ENCODE results near the gene ARGLU1. TPM values are rescaled to one million over a fixed set of nuclear protein-coding genes. Genes with fewer than 3 reads are reported as not detected.

Gene ARGLU1
- total and polyA plus RNA-seq, 2 experiments from 2014 or later, result 108 to 166 TPM

GRCh38 chr13:106575896-106576295, 8.0 kb upstream of the ARGLU1 start (continued):
- TF ChIP-seq, protein P1, sequence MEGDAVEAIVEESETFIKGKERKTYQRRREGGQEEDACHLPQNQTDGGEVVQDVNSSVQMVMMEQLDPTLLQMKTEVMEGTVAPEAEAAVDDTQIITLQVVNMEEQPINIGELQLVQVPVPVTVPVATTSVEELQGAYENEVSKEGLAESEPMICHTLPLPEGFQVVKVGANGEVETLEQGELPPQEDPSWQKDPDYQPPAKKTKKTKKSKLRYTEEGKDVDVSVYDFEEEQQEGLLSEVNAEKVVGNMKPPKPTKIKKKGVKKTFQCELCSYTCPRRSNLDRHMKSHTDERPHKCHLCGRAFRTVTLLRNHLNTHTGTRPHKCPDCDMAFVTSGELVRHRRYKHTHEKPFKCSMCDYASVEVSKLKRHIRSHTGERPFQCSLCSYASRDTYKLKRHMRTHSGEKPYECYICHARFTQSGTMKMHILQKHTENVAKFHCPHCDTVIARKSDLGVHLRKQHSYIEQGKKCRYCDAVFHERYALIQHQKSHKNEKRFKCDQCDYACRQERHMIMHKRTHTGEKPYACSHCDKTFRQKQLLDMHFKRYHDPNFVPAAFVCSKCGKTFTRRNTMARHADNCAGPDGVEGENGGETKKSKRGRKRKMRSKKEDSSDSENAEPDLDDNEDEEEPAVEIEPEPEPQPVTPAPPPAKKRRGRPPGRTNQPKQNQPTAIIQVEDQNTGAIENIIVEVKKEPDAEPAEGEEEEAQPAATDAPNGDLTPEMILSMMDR (conservative IDR thresholded peaks at IDR 0.05; ENCODE audit: low read depth in 2 of 2), result no peak
- TF ChIP-seq, protein P2, sequence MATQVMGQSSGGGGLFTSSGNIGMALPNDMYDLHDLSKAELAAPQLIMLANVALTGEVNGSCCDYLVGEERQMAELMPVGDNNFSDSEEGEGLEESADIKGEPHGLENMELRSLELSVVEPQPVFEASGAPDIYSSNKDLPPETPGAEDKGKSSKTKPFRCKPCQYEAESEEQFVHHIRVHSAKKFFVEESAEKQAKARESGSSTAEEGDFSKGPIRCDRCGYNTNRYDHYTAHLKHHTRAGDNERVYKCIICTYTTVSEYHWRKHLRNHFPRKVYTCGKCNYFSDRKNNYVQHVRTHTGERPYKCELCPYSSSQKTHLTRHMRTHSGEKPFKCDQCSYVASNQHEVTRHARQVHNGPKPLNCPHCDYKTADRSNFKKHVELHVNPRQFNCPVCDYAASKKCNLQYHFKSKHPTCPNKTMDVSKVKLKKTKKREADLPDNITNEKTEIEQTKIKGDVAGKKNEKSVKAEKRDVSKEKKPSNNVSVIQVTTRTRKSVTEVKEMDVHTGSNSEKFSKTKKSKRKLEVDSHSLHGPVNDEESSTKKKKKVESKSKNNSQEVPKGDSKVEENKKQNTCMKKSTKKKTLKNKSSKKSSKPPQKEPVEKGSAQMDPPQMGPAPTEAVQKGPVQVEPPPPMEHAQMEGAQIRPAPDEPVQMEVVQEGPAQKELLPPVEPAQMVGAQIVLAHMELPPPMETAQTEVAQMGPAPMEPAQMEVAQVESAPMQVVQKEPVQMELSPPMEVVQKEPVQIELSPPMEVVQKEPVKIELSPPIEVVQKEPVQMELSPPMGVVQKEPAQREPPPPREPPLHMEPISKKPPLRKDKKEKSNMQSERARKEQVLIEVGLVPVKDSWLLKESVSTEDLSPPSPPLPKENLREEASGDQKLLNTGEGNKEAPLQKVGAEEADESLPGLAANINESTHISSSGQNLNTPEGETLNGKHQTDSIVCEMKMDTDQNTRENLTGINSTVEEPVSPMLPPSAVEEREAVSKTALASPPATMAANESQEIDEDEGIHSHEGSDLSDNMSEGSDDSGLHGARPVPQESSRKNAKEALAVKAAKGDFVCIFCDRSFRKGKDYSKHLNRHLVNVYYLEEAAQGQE (IDR thresholded peaks at IDR 0.05; ENCODE audit: unreplicated experiment), result no peak
- no peak for TF ChIP-seq POLR2AphosphoS5 (IDR thresholded peaks at IDR 0.05; ENCODE audit: low read depth)
- no peak for TF ChIP-seq CREB1 (CRISPR knock-in tag; IDR thresholded peaks at IDR 0.05; ENCODE audit: low read depth)
- no peak for TF ChIP-seq EZH2phosphoT487 (IDR thresholded peaks at IDR 0.05; ENCODE audit: unreplicated experiment)
- no peak for TF ChIP-seq STAT1 (IDR thresholded peaks at IDR 0.05; ENCODE audit: unreplicated experiment)
- TF ChIP-seq ZNF114 (CRISPR knock-in tag; IDR thresholded peaks at IDR 0.05), result no peak
- TF ChIP-seq, protein P3, sequence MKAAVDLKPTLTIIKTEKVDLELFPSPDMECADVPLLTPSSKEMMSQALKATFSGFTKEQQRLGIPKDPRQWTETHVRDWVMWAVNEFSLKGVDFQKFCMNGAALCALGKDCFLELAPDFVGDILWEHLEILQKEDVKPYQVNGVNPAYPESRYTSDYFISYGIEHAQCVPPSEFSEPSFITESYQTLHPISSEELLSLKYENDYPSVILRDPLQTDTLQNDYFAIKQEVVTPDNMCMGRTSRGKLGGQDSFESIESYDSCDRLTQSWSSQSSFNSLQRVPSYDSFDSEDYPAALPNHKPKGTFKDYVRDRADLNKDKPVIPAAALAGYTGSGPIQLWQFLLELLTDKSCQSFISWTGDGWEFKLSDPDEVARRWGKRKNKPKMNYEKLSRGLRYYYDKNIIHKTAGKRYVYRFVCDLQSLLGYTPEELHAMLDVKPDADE (IDR thresholded peaks at IDR 0.05), result no peak
- TF ChIP-seq ZNF331 (CRISPR knock-in tag; IDR thresholded peaks at IDR 0.05; ENCODE audit: low read depth), result no peak

GRCh38 chr13:106573868-106574267, 5.9 kb upstream of the ARGLU1 start:
- ATAC-seq, result no peak
- Mint-ChIP-seq H3K27me3 (ENCODE audit: insufficient read depth, low read depth, poor library complexity) (peaks cover 4% of the 10 kb centered on the region), H3K4me3 (no peak overlapping the region), H3K36me3 (ENCODE audit: low read depth) (no peaks in the 10 kb centered on the region), H3K4me1 (peaks cover 10% of the 10 kb centered on the region; the same call in 2 of the 3 replicates), H3K9me3 (no peaks in the 10 kb centered on the region; the same call in 2 of the 3 replicates), H3K27ac (no peak overlapping the region)
- Histone ChIP-seq H3K27ac (ENCODE audit: low read depth) (no peak overlapping the region), H3F3A (replicated peaks; ENCODE audit: low read depth) (no peaks in the 10 kb centered on the region), H3K79me2 (replicated peaks; ENCODE audit: insufficient read depth) (peaks cover 6% of the 10 kb centered on the region; the same call in 1 of the 2 replicates), H3K36me3 (ENCODE audit: insufficient read depth) (no peaks in the 10 kb centered on the region), H3K4me3 (no peak overlapping the region), H3K4me2 (no peak overlapping the region), H4K20me1 (replicated peaks; ENCODE audit: insufficient read depth) (no peaks in the 10 kb centered on the region), H3K9me2 (ENCODE audit: insufficient read depth) (peaks cover 5% of the 10 kb centered on the region; the same call in 1 of the 2 replicates), H3K27me3 (ENCODE audit: insufficient read depth) (no peaks in the 10 kb centered on the region), H2AFZ (no peak overlapping the region), H3K4me1 (ENCODE audit: insufficient read depth) (peaks cover 5% of the 10 kb centered on the region; the same call in 1 of the 2 replicates)
- DNase-seq (ENCODE audit: low spot score), result no peak
- TF ChIP-seq CREB1 (CRISPR knock-in tag; IDR thresholded peaks at IDR 0.05; ENCODE audit: low read depth), result no peak
- no peak for TF ChIP-seq POLR2AphosphoS5 (IDR thresholded peaks at IDR 0.05; ENCODE audit: low read depth)
- no peak for TF ChIP-seq NANOG (IDR thresholded peaks at IDR 0.05; ENCODE audit: borderline replicate concordance)

Data from GM23338 (cell line).